ENCODE results near the gene APH1B.

GRCh38 chr15:63308947-63309346, 31.5 kb downstream of the APH1B start:
- TF ChIP-seq, protein P1, sequence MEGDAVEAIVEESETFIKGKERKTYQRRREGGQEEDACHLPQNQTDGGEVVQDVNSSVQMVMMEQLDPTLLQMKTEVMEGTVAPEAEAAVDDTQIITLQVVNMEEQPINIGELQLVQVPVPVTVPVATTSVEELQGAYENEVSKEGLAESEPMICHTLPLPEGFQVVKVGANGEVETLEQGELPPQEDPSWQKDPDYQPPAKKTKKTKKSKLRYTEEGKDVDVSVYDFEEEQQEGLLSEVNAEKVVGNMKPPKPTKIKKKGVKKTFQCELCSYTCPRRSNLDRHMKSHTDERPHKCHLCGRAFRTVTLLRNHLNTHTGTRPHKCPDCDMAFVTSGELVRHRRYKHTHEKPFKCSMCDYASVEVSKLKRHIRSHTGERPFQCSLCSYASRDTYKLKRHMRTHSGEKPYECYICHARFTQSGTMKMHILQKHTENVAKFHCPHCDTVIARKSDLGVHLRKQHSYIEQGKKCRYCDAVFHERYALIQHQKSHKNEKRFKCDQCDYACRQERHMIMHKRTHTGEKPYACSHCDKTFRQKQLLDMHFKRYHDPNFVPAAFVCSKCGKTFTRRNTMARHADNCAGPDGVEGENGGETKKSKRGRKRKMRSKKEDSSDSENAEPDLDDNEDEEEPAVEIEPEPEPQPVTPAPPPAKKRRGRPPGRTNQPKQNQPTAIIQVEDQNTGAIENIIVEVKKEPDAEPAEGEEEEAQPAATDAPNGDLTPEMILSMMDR (IDR thresholded peaks at IDR 0.05), result no peak
- no peak for TF ChIP-seq POLR2A (IDR thresholded peaks at IDR 0.05)
- TF ChIP-seq POLR2AphosphoS5 (IDR thresholded peaks at IDR 0.05), result no peak

Measured in sigmoid colon (tissue), 4 donors.